Panc1 (cell line): ENCODE data around the gene TEN1. TPM values are rescaled to one million over a fixed set of nuclear protein-coding genes. Genes with fewer than 3 reads are reported as not detected.

ENCODE experiments used
- ATAC-seq: fragments of 200-7000 bp; cut with Tn5 transposase; 2 replicates; pipeline ENCODE4 v1.9.1; 2020; ENCODE audit warnings: mild to moderate bottlenecking, moderate library complexity
- BruUV-seq: library from RNA; stranded (reverse); fragments of 400-500 nt; replicated peaks from 2 replicates; lab custom pipeline; 2021; lab: Mats Ljungman, UMichigan
- CTCF ChIA-PET: fragments of 300-600 bp; sonication (Branson Sonifier 250); formaldehyde crosslinking; loops from one replicate; lab custom pipeline; 2022; ENCODE audit warnings: antibody characterized with exemption; lab: Charles Lee
- POLR2A ChIA-PET: fragments of 300-600 bp; sonication (Branson Sonifier 250); formaldehyde crosslinking; loops from one replicate; lab custom pipeline; 2022; ENCODE audit warnings: antibody characterized with exemption; lab: Charles Lee
- DNase-seq: peaks from one replicate; pipeline ENCODE4 v3.0.0-alpha.2; 2010; ENCODE audit warnings: low read depth, low spot score
- H3K27ac ChIP-seq: 2 replicates; pipeline ENCODE4 v1.5.1; 2011; ENCODE audit warnings: mild to moderate bottlenecking, low read length, inconsistent platforms
- H3K27me3 ChIP-seq: fragments of 200-500 bp; sonication (Bioruptor generic); 2 replicates; pipeline ENCODE4 v1.6.0; 2014; ENCODE audit warnings: low read length, inconsistent platforms; ENCODE audit not compliant: control insufficient read depth, insufficient read depth
- H3K36me3 ChIP-seq: fragments of 200-500 bp; sonication (Bioruptor generic); 2 replicates; pipeline ENCODE4 v1.5.1; 2014; ENCODE audit warnings: inconsistent platforms, mild to moderate bottlenecking, low read length, moderate library complexity; ENCODE audit not compliant: control insufficient read depth, insufficient read depth
- H3K4me1 ChIP-seq: 2 replicates; pipeline ENCODE4 v1.5.1; 2011; ENCODE audit warnings: inconsistent platforms, mild to moderate bottlenecking, low read length, moderate library complexity; ENCODE audit not compliant: control insufficient read depth, insufficient read depth
- H3K4me3 ChIP-seq, 2 experiments: 2 replicates each; pipeline ENCODE4 v1.5.1; 2011 to 2012; ENCODE audit warnings: low read depth in 2 of 2, low read length in 2 of 2, mild to moderate bottlenecking in 2 of 2, inconsistent platforms in 1 of 2, moderate library complexity in 1 of 2
- H3K9me3 ChIP-seq: fragments of 200-500 bp; sonication (Bioruptor generic); 2 replicates; pipeline ENCODE4 v1.5.1; 2014; ENCODE audit warnings: low read depth, mild to moderate bottlenecking, inconsistent platforms, low read length, moderate library complexity; ENCODE audit not compliant: control insufficient read depth, insufficient read depth
- POLR2AphosphoS5 ChIP-seq: IDR thresholded peaks from 2 replicates; pipeline ENCODE4 v1.6.1; 2012; ENCODE audit warnings: mild to moderate bottlenecking, low read depth, low read length, moderate library complexity
- SIN3A ChIP-seq: IDR thresholded peaks from 2 replicates; pipeline ENCODE4 v1.6.1; 2012; ENCODE audit warnings: low read depth, mild to moderate bottlenecking, low read length, moderate library complexity, borderline replicate concordance; ENCODE audit not compliant: insufficient read depth
- TCF7L2 ChIP-seq: IDR thresholded peaks from 2 replicates; pipeline ENCODE4 v1.6.1; 2011; ENCODE audit warnings: mild to moderate bottlenecking, low read depth, low read length, inconsistent platforms
- in situ Hi-C: cut with HindIII; loops from 2 replicates; pipeline ENCODE4 v1.10.0; 2016; ENCODE audit warnings: low sequenced_read_pairs, low pct_unique_long_range_greater_than_20kb
- intact Hi-C: fragments of 100-400 bp; cut with micrococcal nuclease; formaldehyde crosslinking; loops from one replicate; pipeline ENCODE4 v1.10.0; 2022; ENCODE audit not compliant: unreplicated experiment
- total RNA-seq: library from RNA; stranded (reverse); gene quantifications from one replicate; pipeline ENCODE4 v1.2.1, GENCODE V29; 2021; ENCODE audit not compliant: unreplicated experiment
- TF ChIP-seq, protein P1 (sequence below), 2 experiments: IDR thresholded peaks; 2 replicates each; pipeline ENCODE4 v1.6.1; 2011 to 2012; ENCODE audit warnings: low read depth in 2 of 2, control low read depth in 1 of 2, low read length in 1 of 2, mild to moderate bottlenecking in 1 of 2, moderate library complexity in 1 of 2; ENCODE audit not compliant: insufficient read depth in 1 of 2
- TF ChIP-seq, protein P2 (sequence below): fragments of 450-650 bp; IDR thresholded peaks from 2 replicates; pipeline ENCODE4 v1.5.1; 2017; ENCODE audit warnings: mild to moderate bottlenecking

The TEN1 gene
- total RNA-seq, 1 experiment from 2014 or later, result 41.3 TPM

DNA sequence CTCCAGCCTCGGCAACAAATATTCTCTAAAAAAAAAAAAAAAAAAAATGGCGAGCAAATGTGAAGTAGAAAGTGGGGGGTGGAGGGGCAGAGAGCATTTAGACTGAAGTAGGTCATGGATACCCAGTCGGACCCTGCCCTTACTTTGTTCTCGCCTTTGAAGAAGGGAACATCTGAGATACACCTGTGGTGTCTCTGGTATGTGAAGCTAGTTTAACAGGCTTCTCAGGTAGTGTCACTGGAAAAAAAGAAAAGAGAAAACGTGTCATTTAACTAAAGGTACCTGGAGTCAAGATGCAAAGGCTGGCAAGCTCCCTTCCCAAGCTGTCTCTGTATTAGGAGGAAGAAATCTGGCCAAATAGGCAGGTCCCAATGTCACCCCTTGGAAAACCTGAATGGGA, 46.2 kb upstream of the TEN1 start:
- Histone ChIP-seq H3K4me3 (no peak overlapping the region), H3K27ac (no peak overlapping the region), H3K4me1 (0 out of 2 replicates have a peak, but pooled peaks cover 3% of the 10 kb centered on the region), H3K27me3 (no peaks in the 10 kb centered on the region), H3K36me3 (no peaks in the 10 kb centered on the region), H3K9me3 (no peaks in the 10 kb centered on the region)
- POLR2A ChIA-PET, result no interaction called here
- ATAC-seq (no peak), DNase-seq (no peak)
- TF ChIP-seq, protein P1, sequence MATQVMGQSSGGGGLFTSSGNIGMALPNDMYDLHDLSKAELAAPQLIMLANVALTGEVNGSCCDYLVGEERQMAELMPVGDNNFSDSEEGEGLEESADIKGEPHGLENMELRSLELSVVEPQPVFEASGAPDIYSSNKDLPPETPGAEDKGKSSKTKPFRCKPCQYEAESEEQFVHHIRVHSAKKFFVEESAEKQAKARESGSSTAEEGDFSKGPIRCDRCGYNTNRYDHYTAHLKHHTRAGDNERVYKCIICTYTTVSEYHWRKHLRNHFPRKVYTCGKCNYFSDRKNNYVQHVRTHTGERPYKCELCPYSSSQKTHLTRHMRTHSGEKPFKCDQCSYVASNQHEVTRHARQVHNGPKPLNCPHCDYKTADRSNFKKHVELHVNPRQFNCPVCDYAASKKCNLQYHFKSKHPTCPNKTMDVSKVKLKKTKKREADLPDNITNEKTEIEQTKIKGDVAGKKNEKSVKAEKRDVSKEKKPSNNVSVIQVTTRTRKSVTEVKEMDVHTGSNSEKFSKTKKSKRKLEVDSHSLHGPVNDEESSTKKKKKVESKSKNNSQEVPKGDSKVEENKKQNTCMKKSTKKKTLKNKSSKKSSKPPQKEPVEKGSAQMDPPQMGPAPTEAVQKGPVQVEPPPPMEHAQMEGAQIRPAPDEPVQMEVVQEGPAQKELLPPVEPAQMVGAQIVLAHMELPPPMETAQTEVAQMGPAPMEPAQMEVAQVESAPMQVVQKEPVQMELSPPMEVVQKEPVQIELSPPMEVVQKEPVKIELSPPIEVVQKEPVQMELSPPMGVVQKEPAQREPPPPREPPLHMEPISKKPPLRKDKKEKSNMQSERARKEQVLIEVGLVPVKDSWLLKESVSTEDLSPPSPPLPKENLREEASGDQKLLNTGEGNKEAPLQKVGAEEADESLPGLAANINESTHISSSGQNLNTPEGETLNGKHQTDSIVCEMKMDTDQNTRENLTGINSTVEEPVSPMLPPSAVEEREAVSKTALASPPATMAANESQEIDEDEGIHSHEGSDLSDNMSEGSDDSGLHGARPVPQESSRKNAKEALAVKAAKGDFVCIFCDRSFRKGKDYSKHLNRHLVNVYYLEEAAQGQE (IDR thresholded peaks at IDR 0.05; ENCODE audit: insufficient read depth in 1 of 2, low read depth in 2 of 2, low read length in 1 of 2), result no peak
- TF ChIP-seq, protein P2, sequence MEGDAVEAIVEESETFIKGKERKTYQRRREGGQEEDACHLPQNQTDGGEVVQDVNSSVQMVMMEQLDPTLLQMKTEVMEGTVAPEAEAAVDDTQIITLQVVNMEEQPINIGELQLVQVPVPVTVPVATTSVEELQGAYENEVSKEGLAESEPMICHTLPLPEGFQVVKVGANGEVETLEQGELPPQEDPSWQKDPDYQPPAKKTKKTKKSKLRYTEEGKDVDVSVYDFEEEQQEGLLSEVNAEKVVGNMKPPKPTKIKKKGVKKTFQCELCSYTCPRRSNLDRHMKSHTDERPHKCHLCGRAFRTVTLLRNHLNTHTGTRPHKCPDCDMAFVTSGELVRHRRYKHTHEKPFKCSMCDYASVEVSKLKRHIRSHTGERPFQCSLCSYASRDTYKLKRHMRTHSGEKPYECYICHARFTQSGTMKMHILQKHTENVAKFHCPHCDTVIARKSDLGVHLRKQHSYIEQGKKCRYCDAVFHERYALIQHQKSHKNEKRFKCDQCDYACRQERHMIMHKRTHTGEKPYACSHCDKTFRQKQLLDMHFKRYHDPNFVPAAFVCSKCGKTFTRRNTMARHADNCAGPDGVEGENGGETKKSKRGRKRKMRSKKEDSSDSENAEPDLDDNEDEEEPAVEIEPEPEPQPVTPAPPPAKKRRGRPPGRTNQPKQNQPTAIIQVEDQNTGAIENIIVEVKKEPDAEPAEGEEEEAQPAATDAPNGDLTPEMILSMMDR, result no peak
- TF ChIP-seq TCF7L2 (no peak), SIN3A (no peak), POLR2AphosphoS5 (no peak)
- no TSS peak for BruUV-seq
- CTCF ChIA-PET, result interaction anchor here (0.7 kb wide), 1 partner anchor 703 kb away, joined by 9 read pairs; no protein-coding TSS in a partner anchor
- intact Hi-C loops (no loop called here), in situ Hi-C loops (loop anchor here (25.0 kb wide), 1 partner anchor 129 kb away; the partner anchor contains the start of genes GALR2 and SRP68)

DNA sequence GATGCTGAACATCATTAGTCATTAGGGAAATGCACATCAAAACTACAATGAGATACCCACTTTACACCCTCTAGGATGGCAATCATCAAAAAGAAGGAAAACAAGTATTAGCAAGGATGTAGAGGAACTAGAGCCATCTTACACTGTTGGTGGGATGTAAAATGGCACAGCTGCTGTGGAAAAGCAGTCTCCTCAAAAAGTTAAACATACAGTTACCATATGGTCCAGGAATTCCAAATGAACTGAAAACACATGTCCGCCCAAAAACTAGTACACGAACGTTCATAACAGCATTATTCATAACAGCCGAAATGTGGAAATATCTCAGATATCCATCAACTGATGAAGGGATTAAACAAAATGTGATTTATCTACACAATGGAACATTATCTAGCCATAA, 45.2 kb upstream of the TEN1 start:
- Histone ChIP-seq H3K27ac (no peak overlapping the region), H3K4me1 (0 out of 2 replicates have a peak, but pooled peaks cover 3% of the 10 kb centered on the region), H3K9me3 (no peaks in the 10 kb centered on the region), H3K36me3 (no peaks in the 10 kb centered on the region), H3K4me3 (no peak overlapping the region), H3K27me3 (no peaks in the 10 kb centered on the region)
- DNase-seq (no peak), ATAC-seq (no peak)
- ChIA-PET CTCF (no interaction called here), POLR2A (no interaction called here)
- intact Hi-C loops, result no loop called here
- in situ Hi-C loops, result loop anchor here (25.0 kb wide), 1 partner anchor 128 kb away; the partner anchor contains the start of genes GALR2 and SRP68
- BruUV-seq, result no TSS peak
- TF ChIP-seq SIN3A (no peak), TCF7L2 (no peak), POLR2AphosphoS5 (no peak)
- TF ChIP-seq, protein P1 (IDR thresholded peaks at IDR 0.05; ENCODE audit: insufficient read depth in 1 of 2, low read depth in 2 of 2, low read length in 1 of 2), result no peak
- TF ChIP-seq, protein P2, result no peak
